DND-41 (cell line): ENCODE measurements around the gene FUT1.

Source experiments
- EZH2 ChIP-seq: IDR thresholded peaks from 3 replicates; pipeline ENCODE4 v1.6.1; 2012; ENCODE audit warnings: borderline replicate concordance, low read depth, mild to moderate bottlenecking, moderate library complexity, low read length, inconsistent platforms; ENCODE audit not compliant: severe bottlenecking
- TF ChIP-seq, protein P1 (sequence below): IDR thresholded peaks from 2 replicates; pipeline ENCODE4 v1.5.1; 2012; ENCODE audit warnings: borderline replicate concordance, low read length, moderate library complexity, mild to moderate bottlenecking; ENCODE audit not compliant: poor library complexity, severe bottlenecking; ENCODE audit errors: extremely low read depth

GRCh38 chr19:48720613-48721296, 31.7 kb downstream of the FUT1 start:
- TF ChIP-seq, protein P1, sequence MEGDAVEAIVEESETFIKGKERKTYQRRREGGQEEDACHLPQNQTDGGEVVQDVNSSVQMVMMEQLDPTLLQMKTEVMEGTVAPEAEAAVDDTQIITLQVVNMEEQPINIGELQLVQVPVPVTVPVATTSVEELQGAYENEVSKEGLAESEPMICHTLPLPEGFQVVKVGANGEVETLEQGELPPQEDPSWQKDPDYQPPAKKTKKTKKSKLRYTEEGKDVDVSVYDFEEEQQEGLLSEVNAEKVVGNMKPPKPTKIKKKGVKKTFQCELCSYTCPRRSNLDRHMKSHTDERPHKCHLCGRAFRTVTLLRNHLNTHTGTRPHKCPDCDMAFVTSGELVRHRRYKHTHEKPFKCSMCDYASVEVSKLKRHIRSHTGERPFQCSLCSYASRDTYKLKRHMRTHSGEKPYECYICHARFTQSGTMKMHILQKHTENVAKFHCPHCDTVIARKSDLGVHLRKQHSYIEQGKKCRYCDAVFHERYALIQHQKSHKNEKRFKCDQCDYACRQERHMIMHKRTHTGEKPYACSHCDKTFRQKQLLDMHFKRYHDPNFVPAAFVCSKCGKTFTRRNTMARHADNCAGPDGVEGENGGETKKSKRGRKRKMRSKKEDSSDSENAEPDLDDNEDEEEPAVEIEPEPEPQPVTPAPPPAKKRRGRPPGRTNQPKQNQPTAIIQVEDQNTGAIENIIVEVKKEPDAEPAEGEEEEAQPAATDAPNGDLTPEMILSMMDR, result no peak
- no peak for TF ChIP-seq EZH2
